Ishikawa (cell line): Measurements from ENCODE around the gene MAML1.

Source experiments
- CEBPB ChIP-seq: IDR thresholded peaks from 2 replicates; pipeline ENCODE4 v1.6.1; 2012
- TAF1 ChIP-seq: IDR thresholded peaks from 2 replicates; pipeline ENCODE4 v1.6.1; 2012; ENCODE audit warnings: low read depth, mild to moderate bottlenecking
- YY1 ChIP-seq: IDR thresholded peaks from 2 replicates; pipeline ENCODE4 v1.6.1; 2012; ENCODE audit warnings: low read depth
- TF ChIP-seq, protein P1 (sequence below): IDR thresholded peaks from 2 replicates; pipeline ENCODE4 v1.6.1; 2012

- TF ChIP-seq YY1: no peak
- no peak for TF ChIP-seq TAF1
- TF ChIP-seq, protein P1, sequence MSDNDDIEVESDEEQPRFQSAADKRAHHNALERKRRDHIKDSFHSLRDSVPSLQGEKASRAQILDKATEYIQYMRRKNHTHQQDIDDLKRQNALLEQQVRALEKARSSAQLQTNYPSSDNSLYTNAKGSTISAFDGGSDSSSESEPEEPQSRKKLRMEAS: no peak
- no peak for TF ChIP-seq CEBPB
These were observed 84.3 kb downstream of the MAML1 start for GRCh38 chr5:179816796-179817469.
